Brain microvascular endothelial cell (primary cell): Measurements from ENCODE around the gene RFX4.

ENCODE experiments used
- DNase-seq: peaks from one replicate; pipeline ENCODE4 v3.0.0-alpha.2; 2020
- H3K27ac ChIP-seq: fragments of 250-450 bp; sonication (Bioruptor Pico); 2 replicates; pipeline ENCODE4 v1.5.1; 2020; ENCODE audit warnings: mild to moderate bottlenecking, moderate library complexity
- H3K27me3 ChIP-seq: fragments of 250-450 bp; sonication (Bioruptor Pico); replicated peaks from 2 replicates; pipeline ENCODE4 v1.5.1; 2020; ENCODE audit warnings: mild to moderate bottlenecking
- H3K36me3 ChIP-seq: fragments of 250-450 bp; sonication (Bioruptor Pico); replicated peaks from 2 replicates; pipeline ENCODE4 v1.5.1; 2020; ENCODE audit warnings: mild to moderate bottlenecking
- H3K4me3 ChIP-seq: 2 replicates; pipeline ENCODE4 v1.5.1; 2011; ENCODE audit warnings: low read depth, mild to moderate bottlenecking, control low read depth, low read length, moderate library complexity
- in situ Hi-C: cut with HindIII; loops from 2 replicates; pipeline ENCODE4 v1.10.0; 2017; ENCODE audit warnings: low sequenced_read_pairs, low pct_ligation_motif_present
- TF ChIP-seq, protein P1 (sequence below): IDR thresholded peaks from 2 replicates; pipeline ENCODE4 v1.5.1; 2011; ENCODE audit warnings: low read depth, mild to moderate bottlenecking, moderate library complexity, low read length, control low read depth, inconsistent platforms; ENCODE audit errors: missing control alignments

Gene RFX4

DNA sequence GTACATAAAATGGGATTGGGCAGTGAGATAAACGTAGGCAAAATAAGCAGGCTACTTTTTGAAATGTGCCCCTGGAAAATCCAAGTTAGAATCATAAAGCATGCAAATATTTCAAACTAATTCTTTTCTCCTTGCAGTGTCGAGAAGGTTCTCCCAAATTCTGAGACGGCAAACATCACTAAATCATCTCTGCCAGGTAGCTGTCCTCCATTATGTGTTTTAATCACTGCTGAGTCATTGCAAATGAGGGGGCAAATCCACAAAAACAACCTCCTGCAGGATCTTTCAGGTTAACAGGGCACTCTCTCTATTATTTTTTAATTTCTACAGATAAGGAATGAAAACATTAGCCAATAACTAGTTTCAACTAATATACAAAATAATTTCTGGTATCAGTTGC lies 128.5 kb downstream of the RFX4 start:
- DNase-seq, result no peak
- in situ Hi-C loops, result no loop called here
- Histone ChIP-seq H3K27ac (no peak overlapping the region), H3K4me3 (no peak overlapping the region), H3K27me3 (no peaks in the 10 kb centered on the region), H3K36me3 (no peaks in the 10 kb centered on the region)
- TF ChIP-seq, protein P1, sequence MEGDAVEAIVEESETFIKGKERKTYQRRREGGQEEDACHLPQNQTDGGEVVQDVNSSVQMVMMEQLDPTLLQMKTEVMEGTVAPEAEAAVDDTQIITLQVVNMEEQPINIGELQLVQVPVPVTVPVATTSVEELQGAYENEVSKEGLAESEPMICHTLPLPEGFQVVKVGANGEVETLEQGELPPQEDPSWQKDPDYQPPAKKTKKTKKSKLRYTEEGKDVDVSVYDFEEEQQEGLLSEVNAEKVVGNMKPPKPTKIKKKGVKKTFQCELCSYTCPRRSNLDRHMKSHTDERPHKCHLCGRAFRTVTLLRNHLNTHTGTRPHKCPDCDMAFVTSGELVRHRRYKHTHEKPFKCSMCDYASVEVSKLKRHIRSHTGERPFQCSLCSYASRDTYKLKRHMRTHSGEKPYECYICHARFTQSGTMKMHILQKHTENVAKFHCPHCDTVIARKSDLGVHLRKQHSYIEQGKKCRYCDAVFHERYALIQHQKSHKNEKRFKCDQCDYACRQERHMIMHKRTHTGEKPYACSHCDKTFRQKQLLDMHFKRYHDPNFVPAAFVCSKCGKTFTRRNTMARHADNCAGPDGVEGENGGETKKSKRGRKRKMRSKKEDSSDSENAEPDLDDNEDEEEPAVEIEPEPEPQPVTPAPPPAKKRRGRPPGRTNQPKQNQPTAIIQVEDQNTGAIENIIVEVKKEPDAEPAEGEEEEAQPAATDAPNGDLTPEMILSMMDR, result no peak

DNA sequence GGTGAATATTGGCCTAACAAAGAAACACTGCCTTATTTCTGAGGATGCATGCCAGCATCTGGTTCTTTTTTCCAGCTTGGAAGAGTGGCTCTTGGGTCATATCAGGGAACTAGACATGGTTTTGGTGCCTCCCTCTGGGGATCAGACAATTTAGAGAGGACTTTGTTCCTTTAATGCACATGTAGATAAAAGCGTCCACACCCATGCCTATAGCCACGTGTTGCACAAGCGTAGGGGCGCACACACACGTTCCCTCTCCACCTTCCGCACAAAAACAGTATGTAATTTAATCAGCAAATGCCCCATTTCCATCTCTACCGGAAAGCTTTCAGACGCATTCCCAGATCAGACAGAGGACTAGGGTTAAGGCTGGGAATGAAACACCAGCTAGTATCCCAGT lies 130.0 kb downstream of the RFX4 start:
- Histone ChIP-seq H3K27me3 (no peaks in the 10 kb centered on the region), H3K4me3 (no peak overlapping the region), H3K27ac (no peak overlapping the region), H3K36me3 (no peaks in the 10 kb centered on the region)
- TF ChIP-seq, protein P1, result no peak
- in situ Hi-C loops, result no loop called here
- no peak for DNase-seq

DNA sequence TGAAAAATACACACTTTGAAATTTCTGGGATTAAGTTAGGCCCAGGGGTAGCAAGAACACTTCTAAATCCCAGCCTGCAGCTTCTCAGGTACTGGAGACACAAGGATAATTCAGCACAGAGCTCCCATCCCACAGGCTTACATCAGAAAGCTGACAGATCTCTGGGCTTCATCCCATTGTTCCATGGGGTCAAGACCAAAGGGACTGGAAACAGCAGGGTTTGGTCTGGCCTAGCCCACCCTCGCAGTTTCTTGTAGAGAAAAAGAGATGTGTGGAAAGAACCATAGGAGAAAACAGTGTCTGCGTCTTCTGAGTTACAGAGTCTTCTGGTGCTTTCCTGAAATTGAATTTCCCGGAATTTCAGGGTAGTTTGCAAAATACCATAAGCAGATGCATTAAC lies 132.1 kb downstream of the RFX4 start:
- no peaks in the 10 kb centered on the region for H3K36me3 ChIP-seq
- H3K4me3 ChIP-seq, result no peak overlapping the region
- no peak overlapping the region for H3K27ac ChIP-seq
- DNase-seq, result no peak
- in situ Hi-C loops, result no loop called here
- H3K27me3 ChIP-seq, result no peaks in the 10 kb centered on the region
- TF ChIP-seq, protein P1, result no peak

DNA sequence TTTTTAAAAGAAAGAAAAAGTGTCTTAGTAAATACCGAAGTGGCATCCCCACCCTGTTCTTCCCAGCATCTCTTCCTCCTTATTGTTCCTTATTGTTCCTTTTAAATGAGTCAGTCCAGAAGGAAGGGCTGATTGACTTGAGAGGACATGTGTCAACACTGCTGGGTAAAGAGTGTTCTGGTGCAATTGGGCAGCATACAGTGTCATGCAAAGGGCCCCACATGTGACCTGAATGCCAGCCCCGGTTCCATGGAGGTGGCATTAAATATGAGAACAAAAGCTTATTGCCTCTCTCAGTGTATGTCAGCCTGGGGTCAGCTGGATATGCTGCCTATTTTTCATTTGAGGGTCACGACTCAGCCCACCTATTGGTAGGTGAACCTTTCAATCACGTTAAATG lies 132.8 kb downstream of the RFX4 start:
- no peak for DNase-seq
- in situ Hi-C loops, result no loop called here
- Histone ChIP-seq H3K27ac (no peak overlapping the region), H3K4me3 (no peak overlapping the region), H3K27me3 (no peaks in the 10 kb centered on the region), H3K36me3 (no peaks in the 10 kb centered on the region)
- TF ChIP-seq, protein P1, result no peak

DNA sequence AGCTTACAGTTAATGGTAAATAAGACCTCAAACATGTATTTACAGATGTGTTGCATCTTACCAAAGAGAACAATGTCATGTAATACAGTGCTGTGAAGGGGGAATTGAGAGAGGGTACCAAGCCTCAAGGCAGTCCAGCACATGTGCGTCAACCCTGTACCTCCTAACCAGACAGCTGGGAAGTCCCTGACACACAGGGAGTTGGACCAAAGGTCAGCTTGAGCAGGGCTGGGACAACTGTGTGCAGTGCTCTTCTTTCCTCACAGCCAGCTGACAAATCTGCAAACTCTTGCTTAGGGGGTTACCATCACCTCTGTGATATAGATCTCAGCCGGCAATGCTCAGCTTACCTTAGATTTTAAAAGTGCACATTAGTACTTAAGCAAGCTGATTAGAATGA lies 134.9 kb downstream of the RFX4 start:
- no peak overlapping the region for H3K27ac ChIP-seq
- TF ChIP-seq, protein P1, result no peak
- H3K27me3 ChIP-seq, result no peaks in the 10 kb centered on the region
- H3K4me3 ChIP-seq, result no peak overlapping the region
- in situ Hi-C loops, result no loop called here
- no peaks in the 10 kb centered on the region for H3K36me3 ChIP-seq
- DNase-seq, result no peak

DNA sequence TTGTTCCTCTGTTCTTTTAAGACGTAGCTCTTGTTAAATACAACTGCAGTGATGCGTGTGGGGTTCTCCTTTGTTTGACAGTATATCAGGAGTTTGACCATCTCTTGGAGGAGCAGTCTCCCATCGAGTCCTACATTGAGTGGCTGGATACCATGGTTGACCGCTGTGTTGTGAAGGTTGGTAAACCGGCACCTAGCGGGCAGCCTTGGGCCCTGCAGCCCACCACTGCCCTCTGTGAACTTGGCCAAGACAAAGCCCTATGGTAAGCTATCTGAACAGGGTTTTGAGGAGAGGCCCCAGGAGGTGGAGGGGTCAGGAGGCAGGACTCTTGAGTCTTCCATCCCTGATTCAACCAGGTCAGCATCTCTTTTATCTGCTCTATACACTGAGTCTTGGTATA lies 137.1 kb downstream of the RFX4 start:
- Histone ChIP-seq H3K27me3 (no peaks in the 10 kb centered on the region), H3K4me3 (no peak overlapping the region), H3K36me3 (no peaks in the 10 kb centered on the region), H3K27ac (no peak overlapping the region)
- in situ Hi-C loops, result no loop called here
- no peak for DNase-seq
- TF ChIP-seq, protein P1, result no peak
